PC-9 (cell line): ENCODE measurements around the gene CERS5.

ENCODE experiments used
- CTCF ChIP-seq: fragments of 200-600 bp; sonication (generic); conservative IDR thresholded peaks from 2 replicates; pipeline ENCODE4 v1.6.1; 2017; ENCODE audit warnings: mixed run types, antibody characterized with exemption, mild to moderate bottlenecking, moderate library complexity
- EZH2 ChIP-seq: fragments of 200-600 bp; sonication (generic); IDR thresholded peaks from 2 replicates; pipeline ENCODE4 v1.8.0; 2017; ENCODE audit warnings: antibody characterized with exemption, low read depth

DNA sequence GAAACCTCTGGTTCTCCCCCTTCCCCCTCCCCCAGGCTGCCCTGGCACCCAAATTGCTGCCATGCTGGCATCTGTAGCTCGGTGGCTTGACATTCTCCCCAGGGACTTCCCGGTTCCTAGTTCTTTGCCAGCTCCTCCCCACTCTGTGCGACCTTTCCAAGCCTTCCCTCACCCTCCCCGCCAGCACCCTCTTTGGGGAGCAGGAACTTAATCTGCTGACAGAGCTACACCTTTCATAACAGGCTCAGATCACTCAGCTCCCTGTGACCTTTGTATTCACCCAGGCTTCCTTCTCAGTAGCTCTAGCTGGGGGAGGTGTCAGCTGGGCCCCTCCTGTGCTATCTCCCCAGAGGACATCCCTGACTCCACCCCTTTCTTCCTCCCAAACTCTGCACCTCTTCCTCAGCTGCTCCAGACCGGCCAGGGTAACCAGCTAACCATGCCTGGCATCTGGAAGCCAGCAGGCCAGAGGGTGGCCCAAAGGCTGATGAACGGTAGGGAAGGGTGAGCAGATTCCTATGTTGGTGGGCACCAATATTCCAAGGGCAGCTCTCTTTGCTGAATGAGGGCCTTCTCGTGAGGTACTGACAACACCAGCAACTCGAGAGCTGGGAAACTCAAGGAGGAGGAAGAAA is 56.9 kb downstream of the CERS5 start:
- TF ChIP-seq CTCF (no peak), EZH2 (no peak)
